HepG2 (cell line): ENCODE data around the gene RIOK3. TPM values are rescaled to one million over a fixed set of nuclear protein-coding genes. Genes with fewer than 3 reads are reported as not detected.

Source experiments
- DMAP1 ChIP-seq: IDR thresholded peaks from 2 replicates; pipeline ENCODE4 v1.6.1; 2016
- ELF4 ChIP-seq: sonication (generic); formaldehyde crosslinking; IDR thresholded peaks from 2 replicates; pipeline ENCODE4 v1.5.0; 2020; ENCODE audit warnings: missing genetic modification reagents, mild to moderate bottlenecking, moderate library complexity, borderline replicate concordance
- FOXA3 ChIP-seq: IDR thresholded peaks from 2 replicates; pipeline ENCODE4 v1.6.1; 2016; ENCODE audit warnings: missing genetic modification reagents, missing compliant biosample characterization
- HNRNPLL ChIP-seq: fragments of 200-400 bp; formaldehyde crosslinking; IDR thresholded peaks from 2 replicates; pipeline ENCODE4 v1.6.1; 2017; ENCODE audit warnings: mild to moderate bottlenecking, low read depth, low read length; ENCODE audit not compliant: poor library complexity, severe bottlenecking
- KDM5A ChIP-seq: fragments of 200-600 bp; sonication (generic); IDR thresholded peaks from 2 replicates; pipeline ENCODE4 v1.7.0; 2018; ENCODE audit warnings: antibody characterized with exemption, mild to moderate bottlenecking, low read length, borderline replicate concordance
- MYPOP ChIP-seq: sonication (generic); formaldehyde crosslinking; IDR thresholded peaks from 2 replicates; pipeline ENCODE4 v1.8.1; 2023; ENCODE audit warnings: mild to moderate bottlenecking, moderate library complexity, missing genetic modification reagents
- NFYB ChIP-seq: sonication (generic); formaldehyde crosslinking; IDR thresholded peaks from 2 replicates; pipeline ENCODE4 v1.4.0; 2020; ENCODE audit warnings: missing genetic modification reagents
- PCBP1 ChIP-seq: fragments of 200-400 bp; formaldehyde crosslinking; IDR thresholded peaks from 2 replicates; pipeline ENCODE4 v1.6.1; 2017; ENCODE audit warnings: mild to moderate bottlenecking, low read depth, low read length, borderline replicate concordance
- PHF21A ChIP-seq: sonication (generic); formaldehyde crosslinking; IDR thresholded peaks from 2 replicates; pipeline ENCODE4 v1.5.0; 2020; ENCODE audit warnings: mild to moderate bottlenecking, missing genetic modification reagents
- POLR2AphosphoS5 ChIP-seq: IDR thresholded peaks from 2 replicates; pipeline ENCODE4 v1.6.1; 2012; ENCODE audit warnings: low read depth, low read length
- TEF ChIP-seq: sonication (generic); formaldehyde crosslinking; IDR thresholded peaks from 2 replicates; pipeline ENCODE4 v1.5.0; 2020; ENCODE audit warnings: missing genetic modification reagents
- TOPORS ChIP-seq: sonication (generic); formaldehyde crosslinking; IDR thresholded peaks from 2 replicates; pipeline ENCODE4 v1.8.0; 2023; ENCODE audit warnings: mild to moderate bottlenecking, missing genetic modification reagents
- ZHX1 ChIP-seq: sonication (generic); formaldehyde crosslinking; IDR thresholded peaks from 2 replicates; pipeline ENCODE4 v1.8.1; 2022; ENCODE audit warnings: low read depth, mild to moderate bottlenecking, missing genetic modification reagents
- ZNF263 ChIP-seq: sonication (generic); formaldehyde crosslinking; IDR thresholded peaks from 2 replicates; pipeline ENCODE4 v1.4.0; 2020; ENCODE audit warnings: missing genetic modification reagents
- ZNF280B ChIP-seq: sonication (generic); formaldehyde crosslinking; IDR thresholded peaks from 2 replicates; pipeline ENCODE4 v1.5.0; 2020; ENCODE audit warnings: missing genetic modification reagents, mild to moderate bottlenecking, borderline replicate concordance
- ZNF430 ChIP-seq: sonication (generic); formaldehyde crosslinking; IDR thresholded peaks from 2 replicates; pipeline ENCODE4 v1.9.0; 2021; ENCODE audit warnings: mild to moderate bottlenecking, missing genetic modification reagents
- ZNF451 ChIP-seq: sonication (generic); formaldehyde crosslinking; IDR thresholded peaks from 2 replicates; pipeline ENCODE4 v1.5.0; 2020; ENCODE audit warnings: mild to moderate bottlenecking, missing genetic modification reagents
- ZNF460 ChIP-seq: sonication (generic); formaldehyde crosslinking; IDR thresholded peaks from 2 replicates; pipeline ENCODE4 v1.5.1; 2020; ENCODE audit warnings: missing genetic modification reagents, mild to moderate bottlenecking, borderline replicate concordance
- ZNF550 ChIP-seq: sonication (generic); formaldehyde crosslinking; IDR thresholded peaks from 2 replicates; pipeline ENCODE4 v1.4.0; 2020; ENCODE audit warnings: mild to moderate bottlenecking, missing genetic modification reagents, borderline replicate concordance
- ZNF576 ChIP-seq: sonication (generic); formaldehyde crosslinking; IDR thresholded peaks from 2 replicates; pipeline ENCODE4 v1.4.0; 2020; ENCODE audit warnings: mild to moderate bottlenecking, missing genetic modification reagents
- ZNF644 ChIP-seq: IDR thresholded peaks from 2 replicates; pipeline ENCODE4 v1.6.1; 2016; ENCODE audit warnings: low read depth
- ZNF75D ChIP-seq: sonication (generic); formaldehyde crosslinking; IDR thresholded peaks from 2 replicates; pipeline ENCODE4 v1.8.1; 2023; ENCODE audit warnings: missing genetic modification reagents, mild to moderate bottlenecking, borderline replicate concordance
- polyA plus RNA-seq, 8 experiments: library from polyadenylated mRNA; depleted of rRNA in 3 of 8; stranded (reverse) in 7 of 8; unstranded in 1 of 8; fragments of >200 nt; fragmentation: Illumina TruSeq in 4 of 8; extraction: Trizol in 4 of 8; gene quantifications; 2 replicates each; pipeline versions ENCODE4 v1.2.1 to v1.2.3, GENCODE V29; 2011 to 2016; ENCODE audit warnings: low read depth in 4 of 8, missing spikeins in 1 of 8, mixed read lengths in 1 of 8; ENCODE audit not compliant: insufficient read depth in 1 of 8
- total RNA-seq, 5 experiments: library from RNA; depleted of rRNA; stranded (reverse); fragments of >200 nt; fragmentation: Illumina TruSeq; extraction: Trizol; gene quantifications; 2 replicates each; pipeline ENCODE4 v1.2.3, GENCODE V29; 2016; ENCODE audit warnings: low read depth in 1 of 5

The RIOK3 gene
- total and polyA plus RNA-seq, 2 of the 13 experiments (the other 11 are each of a cell fraction or from before 2014, with no cell fraction given): 26.7 to 36.0 TPM

GRCh38 chr18:23452728-23453679 lies at the start of gene RIOK3 (continued):
- TF ChIP-seq ZNF75D (CRISPR knock-in tag) (no peak), ELF4 (CRISPR knock-in tag) (peak; percentile 63; the same call in 1 of the 2 replicates), ZNF576 (CRISPR knock-in tag) (peak; percentile 52; the same call in 1 of the 2 replicates), ZNF460 (CRISPR knock-in tag) (no peak), ZNF263 (peak; percentile 33; the same call in 1 of the 2 replicates), FOXA3 (peak; percentile 11; the same call in 1 of the 2 replicates), ZNF430 (CRISPR knock-in tag) (peak; percentile 62; the same call in 1 of the 2 replicates), ZNF550 (CRISPR knock-in tag) (no peak), KDM5A (peak; percentile 42; the same call in 1 of the 2 replicates), POLR2AphosphoS5 (peak; percentile 83), MYPOP (CRISPR knock-in tag) (no peak), DMAP1 (peak; percentile 68), TEF (CRISPR knock-in tag) (0 out of 2 replicates have a peak, but pooled peaks have one; percentile 45), HNRNPLL (peak; percentile 81), NFYB (peak; percentile 91), PCBP1 (0 out of 2 replicates have a peak, but pooled peaks have one; percentile 23), PHF21A (CRISPR knock-in tag) (peak; percentile 46; the same call in 1 of the 2 replicates), ZNF280B (peak; percentile 75; the same call in 1 of the 2 replicates), ZNF644 (0 out of 2 replicates have a peak, but pooled peaks have one; percentile 15), ZNF451 (CRISPR knock-in tag) (peak; percentile 15; the same call in 1 of the 2 replicates), TOPORS (no peak), ZHX1 (CRISPR knock-in tag) (0 out of 2 replicates have a peak, but pooled peaks have one; percentile 34)
